NCI-H2107 (cell line): ENCODE data around the gene TLR8.
"Not testable (repeated sequence)": the region's sequence is repeated elsewhere in the genome, so short reads cannot be mapped to it uniquely, and the experiment has no call there.

Source experiments
- DNase-seq: peaks from one replicate; lab custom pipeline; 2025; lab: John Stamatoyannopoulos, UW

The TLR8 gene

DNA sequence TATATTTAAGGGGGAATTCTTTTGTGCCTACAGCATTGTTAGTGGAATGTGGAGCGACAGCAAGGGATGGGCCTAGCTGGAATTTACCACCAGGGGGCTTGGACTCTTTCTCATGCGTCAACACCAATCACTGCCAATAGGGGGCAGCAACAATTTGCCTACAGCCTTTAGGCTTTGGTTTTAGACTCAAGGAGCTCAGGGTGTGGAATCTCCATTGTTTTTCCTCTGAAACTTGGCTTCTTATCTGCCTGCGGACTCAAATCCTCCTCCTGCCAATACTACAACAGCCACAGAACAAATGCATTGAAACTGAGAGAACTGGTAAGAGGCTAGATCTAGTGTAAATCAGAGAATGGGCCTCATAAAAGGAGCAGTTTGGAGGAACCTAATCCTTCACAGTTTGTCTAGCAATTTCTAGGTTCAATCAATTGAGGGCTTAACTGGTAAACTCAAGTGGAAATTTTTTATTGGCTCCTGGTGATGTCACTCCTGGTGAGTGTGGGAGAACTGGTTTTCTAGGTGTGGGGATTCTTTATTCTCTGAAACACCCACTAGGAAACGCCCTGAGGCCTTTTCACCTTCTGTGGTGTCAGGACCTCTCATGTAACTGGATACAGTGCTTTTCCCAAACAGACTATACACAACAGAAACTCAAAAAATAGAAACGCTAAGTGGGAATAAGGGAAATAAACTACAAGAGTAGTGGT, 40.6 kb downstream of the TLR8 start:
- DNase-seq = peak; percentile 81

DNA sequence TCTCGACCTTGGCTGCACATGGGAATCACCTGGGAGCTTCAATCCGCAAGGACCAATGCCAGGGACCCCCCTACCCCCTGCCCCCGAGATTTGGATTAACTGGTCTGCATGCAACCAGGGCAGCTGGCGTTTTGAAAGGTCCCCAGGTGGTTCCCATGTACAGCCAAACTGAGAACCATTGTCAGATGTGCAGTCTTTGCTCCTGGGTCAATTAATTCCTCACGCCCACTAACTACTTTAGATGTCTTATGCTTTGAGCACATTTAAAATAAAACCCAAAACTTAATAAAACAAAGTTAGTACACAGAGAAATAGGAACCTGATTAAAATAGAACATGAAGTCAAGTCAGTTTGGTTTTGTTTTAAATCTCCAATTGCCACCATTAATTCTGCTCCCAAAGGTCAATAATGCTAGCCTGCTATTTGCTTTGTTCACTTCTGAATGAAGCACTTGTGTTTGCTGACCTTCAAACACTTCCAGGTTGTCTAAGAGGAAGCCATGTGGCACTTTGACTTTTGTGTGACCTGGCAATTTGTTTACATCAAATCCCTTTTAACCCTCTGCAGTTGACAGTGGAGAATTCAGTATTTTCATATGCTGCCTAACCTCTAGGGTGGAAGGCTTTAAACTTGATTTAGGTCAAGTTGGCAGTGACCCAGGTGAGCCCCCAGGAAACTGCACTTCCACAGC, 41.3 kb downstream of the TLR8 start:
- no peak for DNase-seq

DNA sequence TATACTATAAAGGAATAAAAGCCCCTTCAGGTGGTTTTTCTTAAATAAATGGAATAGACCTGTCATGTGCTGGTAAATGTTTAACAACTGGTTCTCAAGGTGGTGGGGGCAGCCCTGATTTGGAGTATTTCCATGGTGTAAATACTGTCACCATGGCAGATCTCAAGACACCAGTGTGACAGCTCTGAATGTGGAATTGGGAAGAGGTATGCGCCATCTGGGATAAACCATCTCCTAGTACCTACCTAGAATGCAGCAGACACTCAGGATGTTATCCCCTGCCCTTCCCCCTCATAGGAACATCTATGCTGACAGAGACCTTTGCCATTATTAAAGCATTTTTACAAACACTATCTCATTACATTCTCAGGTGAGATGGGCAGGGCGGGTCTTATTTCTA, 42.1 kb downstream of the TLR8 start:
- no peak for DNase-seq

DNA sequence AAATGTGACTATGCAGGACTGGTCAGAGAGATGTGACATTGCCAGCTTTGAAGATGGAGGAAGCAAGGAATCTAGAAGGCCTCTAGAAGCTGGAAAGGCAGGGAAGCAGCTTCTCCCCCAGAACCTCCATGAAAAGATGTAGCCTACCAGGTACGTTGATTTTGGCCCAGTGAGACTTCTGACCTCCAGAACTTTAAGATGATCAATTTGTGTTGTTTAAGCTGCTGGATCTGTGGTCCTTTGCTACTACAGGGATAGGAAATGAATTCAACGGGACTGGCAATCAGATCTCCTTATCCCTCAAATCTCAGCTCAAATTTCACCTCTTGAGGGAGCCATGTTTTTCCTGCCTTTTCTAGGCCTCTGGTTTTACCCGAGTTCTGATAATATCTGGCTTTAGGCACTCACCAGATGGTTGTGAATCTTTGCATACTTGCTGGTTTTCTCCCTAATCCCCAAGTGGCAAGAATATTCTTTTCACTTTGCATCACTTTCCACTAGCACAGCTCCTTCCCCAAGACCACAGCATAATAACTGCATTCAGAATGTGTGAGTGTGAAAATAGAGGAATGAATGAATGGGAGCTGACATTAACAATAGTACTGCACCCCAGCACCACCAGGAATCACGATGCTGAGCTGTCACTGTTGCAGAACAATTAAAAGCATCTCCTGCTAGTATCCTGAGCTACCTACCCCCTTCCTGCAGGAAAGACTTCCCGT, 42.9 kb downstream of the TLR8 start:
- no peak for DNase-seq

DNA sequence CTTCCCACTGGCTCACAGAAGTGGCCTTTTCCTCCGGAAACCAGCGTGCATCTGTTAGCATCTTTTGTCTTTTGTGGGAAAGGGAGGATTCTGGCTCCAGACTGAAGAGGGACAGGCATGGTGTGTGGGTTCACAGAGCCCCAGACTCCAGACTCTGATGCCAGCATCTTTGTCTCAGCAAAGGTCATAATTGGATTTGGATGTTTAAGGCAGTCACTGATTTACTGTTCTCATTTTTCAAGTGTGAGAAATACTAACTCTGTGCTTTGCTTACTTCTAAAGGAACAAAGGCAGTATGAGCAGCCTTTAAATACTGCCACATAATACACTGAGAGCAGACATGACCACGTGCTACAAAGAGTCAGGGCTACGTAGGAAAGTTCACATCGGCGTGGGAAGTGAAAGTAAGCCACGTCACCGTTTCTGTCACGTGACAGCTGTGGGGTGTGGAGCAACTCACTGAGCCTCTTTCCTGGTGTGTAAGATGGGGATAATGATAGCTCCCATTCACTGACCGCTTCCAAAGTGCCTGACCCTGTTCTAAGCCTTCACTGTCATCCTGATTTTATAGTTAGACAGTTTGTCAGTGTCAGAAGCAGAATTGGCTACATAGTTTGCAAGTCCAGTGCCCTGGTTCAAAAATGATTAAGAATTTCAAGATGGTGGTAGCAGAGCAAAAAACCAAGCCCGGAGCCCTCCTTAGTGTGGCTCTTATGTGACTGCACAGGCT, 43.7 kb downstream of the TLR8 start:
- no peak for DNase-seq

DNA sequence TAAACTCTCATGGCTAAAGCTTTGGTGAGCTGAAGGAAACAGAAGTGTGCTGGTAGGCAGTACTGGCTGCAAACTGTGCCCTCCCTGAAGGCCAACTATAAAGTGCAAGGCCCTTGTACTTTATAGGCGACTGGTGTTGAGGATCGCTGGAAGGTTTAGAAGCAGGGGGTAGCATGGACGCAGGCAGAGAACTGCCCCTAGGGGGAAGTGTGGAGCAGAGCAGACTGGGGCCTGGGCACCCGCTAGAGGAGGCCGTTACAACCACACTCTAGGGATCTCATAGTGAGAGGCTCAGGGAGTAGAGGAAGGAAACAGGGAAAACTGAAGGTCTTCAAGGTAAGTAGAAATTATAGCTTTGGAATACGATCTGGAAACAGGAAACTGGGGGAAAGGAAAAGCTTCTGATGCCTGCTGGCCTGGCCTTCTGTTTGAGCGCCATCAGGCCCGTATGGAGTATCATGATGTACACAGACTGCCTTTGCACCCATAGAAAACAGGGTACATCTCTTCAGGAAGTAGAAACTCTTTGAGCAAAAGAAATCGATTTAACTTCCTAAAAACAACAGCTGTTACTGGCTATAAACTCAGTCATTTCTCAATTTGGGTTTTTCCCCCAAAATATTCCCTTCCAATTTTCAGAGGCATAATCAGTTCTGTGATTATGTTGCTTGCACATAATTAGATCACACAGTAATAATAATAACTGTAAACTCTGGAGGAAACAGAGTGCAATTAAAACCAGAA, 44.6 kb downstream of the TLR8 start:
- no peak for DNase-seq

DNA sequence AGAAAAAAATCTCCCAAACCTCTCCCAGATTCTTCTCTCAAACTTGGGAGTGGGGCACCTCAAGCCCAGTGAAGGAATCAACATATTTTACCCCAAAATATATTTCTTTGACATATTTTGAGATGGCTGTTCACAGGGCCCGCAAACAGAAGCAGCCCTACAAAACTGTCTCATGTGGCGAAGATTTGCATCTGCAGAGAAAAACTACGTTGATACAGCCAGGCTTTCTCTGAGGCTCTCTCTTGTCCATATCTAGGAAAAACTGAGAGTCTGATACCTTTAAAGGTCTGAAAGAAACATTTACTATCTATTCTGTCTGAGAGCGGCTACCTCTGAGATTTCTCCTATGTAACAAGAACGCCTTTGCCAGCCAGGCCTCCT, 45.2 kb downstream of the TLR8 start:
- no peak for DNase-seq

DNA sequence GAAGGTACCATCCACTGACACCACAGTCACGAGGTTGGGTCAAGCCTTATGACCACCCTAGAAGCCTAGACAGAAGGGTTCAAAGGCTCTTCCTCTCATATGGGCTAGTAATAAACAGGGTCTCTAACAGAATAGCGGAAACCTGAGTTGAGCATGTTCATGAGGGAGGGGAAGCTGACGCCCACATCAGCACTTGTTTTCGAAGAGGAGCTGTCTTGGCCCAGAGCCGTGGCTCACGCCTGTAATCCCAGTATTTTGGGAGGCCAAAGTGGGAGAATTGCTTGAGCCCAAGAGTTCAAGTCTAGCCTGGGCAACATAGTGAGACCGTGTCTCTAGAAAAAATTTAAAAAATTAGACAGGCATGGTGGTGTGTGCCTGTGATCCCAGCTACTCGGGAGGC, 47.0 kb downstream of the TLR8 start:
- DNase-seq = no peak

DNA sequence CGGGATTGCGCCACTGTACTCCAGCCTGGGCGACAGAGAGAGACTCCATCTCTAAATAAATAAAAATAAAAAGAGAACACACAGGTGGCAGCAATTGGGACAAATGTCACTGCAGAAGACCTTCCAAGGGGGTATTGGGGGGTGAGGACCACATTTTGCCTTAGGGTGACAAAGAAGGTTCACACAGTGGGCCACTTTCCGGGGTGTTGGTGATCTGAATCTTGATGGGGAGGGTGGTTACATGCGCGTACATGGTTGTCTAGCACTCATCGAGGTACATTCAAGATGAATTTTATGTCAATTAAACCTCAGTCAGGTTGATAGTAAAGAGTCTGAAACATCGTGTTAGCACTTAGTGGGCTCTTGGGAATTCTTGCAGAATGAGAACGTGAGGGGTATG, 48.0 kb downstream of the TLR8 start:
- DNase-seq = no peak

DNA sequence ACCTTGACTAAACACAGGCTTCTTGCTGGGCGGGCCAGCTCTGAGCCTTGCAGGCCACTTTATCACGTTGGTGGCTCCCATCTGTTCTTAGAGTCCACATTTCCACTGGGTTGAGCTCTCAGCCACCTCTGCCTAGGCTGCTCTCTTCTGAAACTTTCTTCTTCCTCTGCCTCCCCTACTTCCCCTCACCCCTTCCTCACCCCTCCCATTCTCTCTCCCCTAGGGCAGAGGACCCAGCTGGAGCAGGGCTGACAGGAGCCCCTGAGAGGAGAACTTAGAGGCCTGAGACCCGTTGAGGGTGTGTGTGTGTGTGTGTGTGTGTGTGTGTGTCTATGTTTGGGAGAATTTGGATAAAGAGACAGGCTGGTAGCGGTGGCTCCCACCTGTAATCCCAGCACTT, 48.6 kb downstream of the TLR8 start:
- DNase-seq = no peak

DNA sequence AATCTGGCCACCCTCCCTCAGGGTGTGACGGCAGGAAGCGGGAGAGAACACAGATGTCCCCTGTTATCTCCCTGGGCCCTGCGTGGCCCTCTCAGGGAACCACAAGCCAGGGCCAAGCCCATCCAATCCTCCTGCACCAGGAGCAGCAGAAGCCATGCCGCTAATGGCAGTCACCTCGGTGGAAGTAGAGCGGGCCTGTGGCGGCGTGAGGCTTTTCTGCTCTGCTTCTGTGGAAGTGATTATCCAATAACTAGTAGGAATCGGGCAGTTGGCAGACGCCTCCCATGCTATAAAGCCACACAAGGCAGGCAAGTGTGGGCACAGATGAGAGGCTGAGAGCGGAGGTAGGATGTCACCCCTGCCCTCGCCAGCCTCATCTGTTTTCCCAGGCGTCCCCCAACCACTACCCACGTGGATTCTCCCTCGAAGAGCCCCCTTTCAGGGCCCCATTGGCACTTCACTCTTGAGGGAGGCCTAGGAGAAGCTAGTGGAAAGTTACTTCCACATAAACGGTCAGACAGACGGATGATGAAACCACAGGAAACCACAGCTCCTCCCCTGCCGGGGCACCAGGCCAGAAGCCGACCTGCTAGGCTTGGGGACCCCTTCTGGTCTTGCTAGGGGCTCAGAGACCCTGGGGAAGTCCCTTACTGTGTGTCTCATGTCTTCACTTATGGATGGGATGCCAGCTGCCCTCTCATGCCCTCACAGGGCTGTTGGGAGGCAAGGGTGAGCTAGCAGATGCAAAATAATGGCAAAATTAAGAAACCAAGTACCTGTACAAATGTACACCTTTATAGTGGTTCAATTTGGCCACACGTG, 49.7 kb downstream of the TLR8 start:
- DNase-seq = no peak

DNA sequence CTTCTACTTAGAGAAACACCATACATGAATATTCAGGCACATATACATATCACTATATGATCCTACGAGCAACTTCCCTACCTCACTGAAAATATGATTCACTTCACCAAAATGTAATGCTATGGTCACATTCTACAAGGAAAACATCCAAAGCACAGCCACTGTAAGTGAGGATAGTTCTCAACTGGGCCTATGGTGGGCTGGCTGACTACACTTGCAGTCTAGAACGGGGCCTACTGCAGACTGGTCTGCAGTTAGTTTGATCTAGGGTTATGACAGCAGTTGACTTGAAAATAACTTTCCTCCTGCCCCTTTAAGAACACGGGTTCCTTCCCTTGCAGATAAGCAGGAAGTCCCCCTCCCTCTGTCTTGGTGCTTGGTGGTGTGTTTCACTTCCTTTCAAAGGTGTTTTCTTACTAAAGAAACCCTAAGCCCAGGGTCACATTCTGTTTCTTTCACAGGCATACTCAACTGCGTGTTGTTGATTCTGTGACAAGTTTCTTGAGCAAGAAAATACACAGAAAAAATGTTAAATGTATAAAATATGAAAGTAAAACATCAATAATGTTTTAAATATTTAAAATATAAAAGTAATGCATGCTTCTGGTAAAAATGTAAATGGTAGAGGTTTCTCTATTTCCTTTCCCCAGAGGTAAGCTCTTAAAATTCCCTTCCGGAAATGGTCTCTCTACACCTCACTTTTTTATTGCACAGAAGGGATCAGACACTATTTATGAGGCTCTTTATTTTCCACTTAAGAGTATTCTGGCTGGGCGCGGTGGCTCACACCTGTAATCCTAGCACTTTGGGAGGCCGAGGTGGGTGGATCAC, 50.5 kb downstream of the TLR8 start:
- no peak for DNase-seq

DNA sequence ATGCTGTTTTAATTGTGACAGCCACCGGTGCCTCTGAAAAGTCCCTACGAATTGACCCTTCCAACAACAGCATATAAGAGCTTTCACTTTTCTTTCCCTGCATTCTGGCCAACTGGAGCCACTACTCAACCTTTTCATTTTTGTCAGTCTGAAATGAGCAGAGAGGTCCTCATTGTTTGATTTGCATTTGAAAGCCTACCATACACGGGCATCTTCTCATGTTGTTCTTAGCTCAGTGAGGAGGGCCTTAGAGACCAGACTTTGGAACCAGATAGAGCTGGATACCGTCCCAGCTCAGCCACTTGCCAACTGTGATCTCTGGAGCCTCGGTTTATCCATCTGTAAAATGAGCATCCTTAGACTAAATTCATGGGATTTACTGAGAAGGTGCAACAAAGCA, 51.6 kb downstream of the TLR8 start:
- no peak for DNase-seq

DNA sequence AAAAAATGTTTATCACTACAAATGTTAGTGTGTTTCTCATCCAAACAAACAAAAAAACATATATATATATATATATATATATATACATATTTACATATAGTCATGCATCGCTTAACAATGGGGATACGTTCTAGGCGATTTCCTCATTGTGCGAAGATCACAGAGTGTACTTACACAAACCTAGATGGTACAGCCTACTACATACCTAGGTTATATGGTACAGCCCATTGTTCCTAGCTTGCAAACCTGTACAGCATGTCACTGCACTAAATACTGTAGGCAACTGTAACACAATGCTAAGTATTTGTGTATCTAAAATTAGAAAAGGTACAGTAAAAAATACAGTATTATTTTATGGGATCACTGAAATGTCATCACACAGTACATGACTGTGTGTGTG, 52.0 kb downstream of the TLR8 start:
- no peak for DNase-seq

DNA sequence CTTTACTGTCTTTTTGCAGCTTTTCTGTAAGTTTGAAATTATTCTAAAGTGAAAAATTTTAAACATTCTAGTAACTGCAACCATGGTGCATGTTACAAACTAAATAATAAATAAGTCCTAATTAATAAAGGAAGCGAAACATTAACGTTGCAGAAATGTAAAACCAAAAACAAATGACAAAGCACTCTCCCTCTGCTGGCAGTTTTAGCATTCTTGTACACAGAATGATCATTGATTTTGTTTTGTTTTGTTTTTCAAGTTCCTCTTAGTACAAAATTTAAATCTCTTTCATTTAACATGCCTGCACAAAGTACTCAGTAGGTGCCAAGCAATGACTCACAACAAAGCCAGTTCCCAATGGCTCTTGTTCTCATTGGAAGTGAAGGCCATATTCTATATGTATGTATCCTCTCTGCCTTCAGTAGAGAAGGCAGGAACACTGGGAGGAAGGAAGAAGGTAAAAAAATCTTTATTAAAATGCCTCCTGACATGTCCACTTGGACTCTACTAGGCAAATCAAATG, 54.8 kb downstream of the TLR8 start:
- DNase-seq = no peak

DNA sequence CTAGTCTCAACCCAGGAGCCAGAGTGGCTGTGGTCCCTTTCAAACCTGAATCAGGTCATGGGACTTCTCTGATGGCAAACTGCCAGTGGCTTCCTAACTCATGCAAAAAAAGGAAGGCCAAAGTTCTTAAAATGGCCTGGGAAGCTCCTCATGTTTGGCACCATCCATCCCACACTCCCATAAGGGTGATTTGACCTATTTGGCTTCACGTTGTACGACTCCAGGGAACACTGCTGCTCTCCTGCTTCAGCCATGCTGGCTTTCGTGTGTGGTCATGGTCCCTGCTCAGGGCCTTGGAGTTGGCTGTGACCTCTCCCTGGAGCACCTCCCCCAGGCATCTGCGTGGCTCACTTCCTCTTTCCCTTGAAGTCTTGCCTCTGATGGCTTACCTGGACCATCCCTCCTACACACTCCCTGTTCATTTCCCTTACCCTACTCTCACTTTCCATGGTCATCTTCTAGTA, 55.7 kb downstream of the TLR8 start:
- DNase-seq = no peak

DNA sequence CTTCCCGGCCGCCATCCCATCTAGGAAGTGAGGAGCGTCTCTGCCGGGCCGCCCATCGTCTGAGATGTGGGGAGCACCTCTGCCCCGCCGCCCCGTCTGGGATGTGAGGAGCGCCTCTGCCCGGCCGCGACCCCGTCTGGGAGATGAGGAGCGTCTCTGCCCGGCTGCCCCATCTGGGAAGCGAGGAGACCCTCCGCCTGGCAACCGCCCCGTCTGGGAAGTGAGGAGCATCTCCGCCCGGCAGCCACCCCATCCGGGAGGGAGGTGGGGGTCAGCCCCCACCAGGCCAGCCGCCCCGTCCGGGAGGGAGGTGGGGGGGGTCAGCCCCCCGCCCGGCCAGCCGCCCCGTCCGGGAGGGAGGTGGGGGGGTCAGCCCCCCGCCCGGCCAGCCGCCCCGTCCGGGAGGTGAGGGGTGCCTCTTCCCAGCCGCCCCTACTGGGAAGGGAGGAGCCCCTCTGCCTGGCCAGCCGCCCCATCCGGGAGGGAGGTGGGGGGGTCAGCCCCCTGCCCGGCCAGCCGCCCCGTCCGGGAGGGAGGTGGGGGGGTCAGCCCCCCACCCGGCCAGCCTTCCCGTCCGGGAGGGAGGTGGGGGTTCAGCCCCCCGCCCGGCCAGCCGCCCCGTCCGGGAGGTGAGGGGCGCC, 56.9 kb downstream of the TLR8 start:
- not testable (repeated sequence) for DNase-seq

DNA sequence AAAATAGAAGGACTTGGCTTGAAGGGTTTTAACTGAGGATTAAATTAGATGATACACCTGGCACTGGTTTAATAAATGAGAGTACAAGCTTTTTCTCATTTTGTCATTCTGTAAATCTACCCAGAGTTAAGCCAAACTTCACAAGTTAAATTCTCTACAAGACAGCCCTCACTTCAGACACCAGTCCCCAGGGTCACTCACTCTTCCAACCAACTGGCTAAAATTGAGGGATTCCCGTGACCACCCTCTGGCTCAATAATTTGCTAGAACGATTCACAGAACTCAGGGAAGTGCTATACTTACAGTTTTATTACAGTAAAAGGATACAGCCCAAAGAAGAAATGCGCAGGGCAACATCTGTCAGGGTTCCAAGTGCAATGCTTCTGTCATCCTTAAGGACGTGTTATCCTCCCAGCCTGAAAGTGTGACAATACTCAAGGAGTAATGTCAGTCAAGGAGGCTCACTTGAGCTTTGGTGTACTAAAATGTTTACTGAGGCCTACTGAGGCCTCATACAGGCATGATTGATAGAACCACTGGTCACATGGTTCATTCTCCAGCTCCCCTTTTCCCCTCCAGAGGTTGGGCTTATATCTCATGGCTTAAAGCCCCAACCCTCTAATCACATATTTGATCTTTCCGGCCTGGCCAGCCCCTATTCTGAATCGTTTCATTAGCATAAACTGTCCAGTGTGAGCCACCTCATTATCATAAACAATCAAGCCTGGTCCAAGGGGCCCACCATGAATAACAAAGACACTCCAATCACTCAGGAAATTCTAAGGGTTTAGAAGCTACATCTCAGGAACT, 58.9 kb downstream of the TLR8 start:
- no peak for DNase-seq
